Amygdala (tissue), 56 donors: Measurements from ENCODE around the gene CARMIL1.
"Not testable (repeated sequence)": the region's sequence is repeated elsewhere in the genome, so short reads cannot be mapped to it uniquely, and the experiment has no call there.

Experiments
- DNase-seq, 56 donors: peaks; one replicate each; lab custom pipeline; 2025; lab: John Stamatoyannopoulos, UW

CARMIL1 gene

GRCh38 chr6:25360621-25361020, 81.4 kb downstream of the CARMIL1 start:
- DNase-seq, result no peak

GRCh38 chr6:25363427-25363826, 84.3 kb downstream of the CARMIL1 start:
- peak in 1 of 56 donors; percentile 3 for DNase-seq

- DNase-seq, result peak in 5 of 56 donors; percentile 4 to 26 (median 12)
Observed at GRCh38 chr6:25365154-25365553, 86.0 kb downstream of the CARMIL1 start.

GRCh38 chr6:25366903-25367545, 87.8 kb downstream of the CARMIL1 start:
- DNase-seq, result no peak

GRCh38 chr6:25369036-25369432, 89.9 kb downstream of the CARMIL1 start:
- DNase-seq, result peak in 3 of 56 donors; percentile 4 to 25 (median 18)

GRCh38 chr6:25369433-25370177, 90.4 kb downstream of the CARMIL1 start:
- peak in 9 of 56 donors; percentile 1 to 24 (median 10) for DNase-seq

- no peak for DNase-seq
Observed at GRCh38 chr6:25370178-25371036, 91.2 kb downstream of the CARMIL1 start.

- no peak for DNase-seq
Observed at GRCh38 chr6:25371037-25371347, 91.8 kb downstream of the CARMIL1 start.

- DNase-seq, result no peak
Observed at GRCh38 chr6:25375125-25375524, 96.0 kb downstream of the CARMIL1 start.

- DNase-seq, result no peak
Observed at GRCh38 chr6:25377664-25378063, 98.5 kb downstream of the CARMIL1 start.

GRCh38 chr6:25381077-25381476, 101.9 kb downstream of the CARMIL1 start:
- DNase-seq, result no peak

- not testable (repeated sequence) for DNase-seq
Observed at GRCh38 chr6:25382476-25382875, 103.3 kb downstream of the CARMIL1 start.

- DNase-seq, result no peak
Observed at GRCh38 chr6:25384234-25384633, 105.1 kb downstream of the CARMIL1 start.

GRCh38 chr6:25384967-25385366, 105.8 kb downstream of the CARMIL1 start:
- DNase-seq, result no peak

- no peak for DNase-seq
Observed at GRCh38 chr6:25387483-25387882, 108.3 kb downstream of the CARMIL1 start.

- DNase-seq, result no peak
Observed at GRCh38 chr6:25387911-25388310, 108.7 kb downstream of the CARMIL1 start.

GRCh38 chr6:25388776-25389175, 109.6 kb downstream of the CARMIL1 start:
- DNase-seq, result no peak

- peak in 2 of 56 donors; percentile 7 to 22 for DNase-seq
Observed at GRCh38 chr6:25389471-25389870, 110.3 kb downstream of the CARMIL1 start.

- no peak for DNase-seq
Observed at GRCh38 chr6:25392372-25392771, 113.2 kb downstream of the CARMIL1 start.

GRCh38 chr6:25395731-25396130, 116.6 kb downstream of the CARMIL1 start:
- no peak for DNase-seq

GRCh38 chr6:25397406-25397805, 118.2 kb downstream of the CARMIL1 start:
- DNase-seq, result no peak
